CD4-positive, alpha-beta memory T cell (primary cell): ENCODE results near the gene HK2. TPM values are rescaled to one million over a fixed set of nuclear protein-coding genes. Genes with fewer than 3 reads are reported as not detected.

Experiments
- CTCF ChIA-PET: fragments of 350-600 bp; sonication (Branson Sonifier 250); formaldehyde crosslinking; loops from one replicate; lab custom pipeline; 2021; ENCODE audit warnings: inconsistent platforms; ENCODE audit not compliant: partially characterized antibody; lab: Charles Lee
- POLR2A ChIA-PET: fragments of 350-600 bp; sonication (Branson Sonifier 250); formaldehyde crosslinking; loops from one replicate; lab custom pipeline; 2021; ENCODE audit not compliant: partially characterized antibody; lab: Charles Lee
- DNase-seq, 5 donors: peaks; one replicate each; pipeline versions ENCODE4 v3.0.0 to v3.0.0-alpha.2; 2020 to 2022; ENCODE audit warnings: mixed read lengths in 1 of 5
- H3K27ac ChIP-seq: one replicate; pipeline ENCODE4 v1.7.0; 2013; ENCODE audit warnings: low read depth, low read length
- H3K27me3 ChIP-seq: 2 replicates; pipeline ENCODE4 v1.7.0; 2013; ENCODE audit warnings: mild to moderate bottlenecking, low read length, moderate library complexity; ENCODE audit not compliant: insufficient read depth
- H3K36me3 ChIP-seq: 2 replicates; pipeline ENCODE4 v1.7.0; 2013; ENCODE audit warnings: mild to moderate bottlenecking, low read length, moderate library complexity; ENCODE audit not compliant: insufficient read depth
- H3K4me1 ChIP-seq: 2 replicates; pipeline ENCODE4 v1.7.0; 2013; ENCODE audit warnings: mild to moderate bottlenecking, low read length, moderate library complexity; ENCODE audit not compliant: insufficient read depth
- H3K4me3 ChIP-seq, 2 donors: one replicate each; pipeline ENCODE4 v1.7.0; 2013; ENCODE audit warnings: low read length in 2 of 2, mild to moderate bottlenecking in 1 of 2
- H3K9me3 ChIP-seq, 2 donors: one replicate each; pipeline ENCODE4 v1.7.0; 2013; ENCODE audit warnings: low read length in 2 of 2, control low read depth in 1 of 2; ENCODE audit not compliant: control insufficient read depth in 1 of 2
- H3K27ac Mint-ChIP-seq, 7 donors: one replicate each; pipeline ENCODE4 v1.8.0; 2020 to 2021; ENCODE audit warnings: mixed read lengths in 7 of 7, mild to moderate bottlenecking in 6 of 7, inconsistent platforms in 3 of 7, moderate library complexity in 3 of 7
- H3K27me3 Mint-ChIP-seq, 2 donors: one replicate each; pipeline ENCODE4 v1.8.0; 2020 to 2021; ENCODE audit warnings: mixed read lengths in 2 of 2
- H3K36me3 Mint-ChIP-seq, 2 donors: one replicate each; pipeline ENCODE4 v1.8.0; 2020 to 2021; ENCODE audit warnings: mixed read lengths in 2 of 2, inconsistent platforms in 1 of 2, mild to moderate bottlenecking in 1 of 2
- H3K4me1 Mint-ChIP-seq, 4 donors: one replicate each; pipeline ENCODE4 v1.8.0; 2020 to 2021; ENCODE audit warnings: mixed read lengths in 4 of 4, mild to moderate bottlenecking in 1 of 4
- H3K4me3 Mint-ChIP-seq, 8 donors: one replicate each; pipeline ENCODE4 v1.8.0; 2020 to 2021; ENCODE audit warnings: mixed read lengths in 8 of 8, mild to moderate bottlenecking in 7 of 8, moderate library complexity in 6 of 8, inconsistent platforms in 3 of 8
- H3K9me3 Mint-ChIP-seq, 8 donors: one replicate each; pipeline ENCODE4 v1.8.0; 2020 to 2021; ENCODE audit warnings: mixed read lengths in 8 of 8, mild to moderate bottlenecking in 5 of 8, inconsistent platforms in 3 of 8, moderate library complexity in 1 of 8
- intact Hi-C: fragments of 100-400 bp; cut with micrococcal nuclease; formaldehyde crosslinking; loops from one replicate; pipeline ENCODE4 v1.15.1; 2023
- polyA plus RNA-seq, 2 donors: library from polyadenylated mRNA; unstranded; fragments of 300-500 nt; fragmentation: Illumina TruSeq; gene quantifications; one replicate each; pipeline ENCODE4 v1.2.3, GENCODE V29; 2021
- total RNA-seq, 2 experiments: library from RNA; stranded (reverse); gene quantifications; one replicate each; pipeline ENCODE4 v1.2.3, GENCODE V29; 2021

Gene HK2
- total and polyA plus RNA-seq, 4 experiments from 2014 or later = 1.7 to 9.4 (median 6.1) TPM

DNA sequence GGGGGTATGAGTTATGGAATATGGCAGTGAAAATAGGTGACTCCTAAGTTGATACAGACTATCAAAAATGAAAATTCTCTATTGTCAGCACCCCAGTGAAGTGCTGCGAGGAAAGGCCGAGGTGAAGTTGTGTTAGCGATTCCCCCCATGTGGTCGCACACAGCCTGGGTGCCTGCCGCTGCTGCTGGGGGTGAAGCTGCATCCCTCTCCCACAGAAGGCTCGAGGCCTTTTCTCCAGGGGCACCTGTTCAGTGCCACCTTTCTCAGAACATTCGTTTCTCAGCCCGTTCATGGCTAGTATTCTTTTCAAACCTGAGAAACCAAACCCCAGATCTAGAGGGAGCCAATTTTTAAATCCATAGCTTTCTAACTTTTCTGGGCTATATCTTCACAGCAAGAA, 23.8 kb downstream of the HK2 start:
- H3K27me3 ChIP-seq = no peaks in the 10 kb centered on the region
- Mint-ChIP-seq H3K36me3 (peaks cover 13 to 14% of the 10 kb centered on the region in 2 donors), H3K27me3 (no peaks in the 10 kb centered on the region), H3K4me1 (peaks cover 2 to 16% (median 6%) of the 10 kb centered on the region in 4 donors), H3K9me3 (no peaks in the 10 kb centered on the region), H3K4me3 (no peak overlapping the region), H3K27ac (no peak overlapping the region)
- no peak for DNase-seq
- CTCF ChIA-PET = interaction anchor here (1.1 kb wide), 1 partner anchor 17 kb away, joined by 3 read pairs; no protein-coding TSS in a partner anchor
- H3K9me3 ChIP-seq = no peaks in the 10 kb centered on the region
- no peak overlapping the region for H3K27ac ChIP-seq
- POLR2A ChIA-PET = no interaction called here
- H3K4me1 ChIP-seq = no peaks in the 10 kb centered on the region
- no peak overlapping the region for H3K4me3 ChIP-seq
- H3K36me3 ChIP-seq = peaks cover 4% of the 10 kb centered on the region
- intact Hi-C loops = no loop called here

DNA sequence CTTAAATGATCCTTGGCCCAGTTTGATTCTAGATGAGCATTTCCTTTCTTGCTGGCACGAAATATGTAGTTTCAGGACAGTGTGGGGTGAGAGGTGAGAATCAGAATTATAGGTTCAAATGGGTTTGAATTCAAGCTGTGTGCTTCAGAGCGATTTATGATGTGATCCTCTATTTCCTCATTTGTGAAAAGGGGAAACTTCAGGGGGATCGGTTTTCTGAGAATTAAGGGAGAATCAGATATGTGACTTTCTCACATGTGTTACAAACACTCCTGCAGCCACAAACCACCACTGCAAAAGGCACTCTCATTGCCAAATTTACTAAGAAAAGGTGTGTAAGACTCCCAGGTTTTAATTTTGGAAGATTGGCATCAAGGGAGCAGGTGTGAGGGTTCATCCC, 24.4 kb downstream of the HK2 start:
- no peak overlapping the region for H3K27ac Mint-ChIP-seq

DNA sequence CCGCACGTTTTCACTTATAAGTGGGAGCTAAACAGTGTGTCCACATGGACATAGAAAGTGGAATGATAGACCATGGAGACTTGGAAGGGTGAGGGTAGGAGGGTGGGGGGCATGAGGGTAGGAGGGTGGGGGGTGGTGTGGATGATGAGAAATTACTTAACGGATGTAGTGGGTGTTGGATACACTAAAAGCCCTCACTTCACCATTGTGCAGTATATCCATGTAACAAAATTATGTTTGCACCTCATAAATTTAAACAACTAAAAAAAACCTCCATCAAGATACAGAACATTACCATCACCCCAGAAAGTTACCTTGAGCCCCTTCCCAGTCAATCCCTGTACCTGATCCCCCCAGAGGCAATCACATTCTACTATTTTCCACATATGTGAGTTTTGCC, 26.2 kb downstream of the HK2 start:
- Histone ChIP-seq H3K36me3 (no peaks in the 10 kb centered on the region), H3K4me3 (no peak overlapping the region), H3K4me1 (no peaks in the 10 kb centered on the region), H3K27me3 (no peaks in the 10 kb centered on the region), H3K27ac (no peak overlapping the region), H3K9me3 (no peaks in the 10 kb centered on the region)
- Mint-ChIP-seq H3K27ac (no peak overlapping the region), H3K4me3 (no peak overlapping the region), H3K36me3 (peaks cover 10% of the 10 kb centered on the region in 2 donors), H3K9me3 (no peaks in the 10 kb centered on the region), H3K4me1 (peaks cover 0 to 13% (median 3%) of the 10 kb centered on the region in 4 donors), H3K27me3 (no peaks in the 10 kb centered on the region)
- ChIA-PET CTCF (interaction anchor here (1.2 kb wide), 1 partner anchor 23 kb away, joined by 5 read pairs; no protein-coding TSS in a partner anchor), POLR2A (no interaction called here)
- intact Hi-C loops = no loop called here
- DNase-seq = no peak

More for the DNA sequence above, 24.4 kb downstream of the HK2 start:
- Mint-ChIP-seq H3K27me3 (no peaks in the 10 kb centered on the region), H3K36me3 (peaks cover 11 to 13% of the 10 kb centered on the region in 2 donors), H3K9me3 (no peaks in the 10 kb centered on the region), H3K4me1 (peaks cover 2 to 13% (median 4%) of the 10 kb centered on the region in 4 donors), H3K4me3 (no peak overlapping the region)
- no peaks in the 10 kb centered on the region for H3K9me3 ChIP-seq
- no peak overlapping the region for H3K4me3 ChIP-seq
- H3K36me3 ChIP-seq = peaks cover 4% of the 10 kb centered on the region
- CTCF ChIA-PET = interaction anchor here (1.0 to 1.1 kb wide), 2 partner anchors 17 to 143 kb away, joined by 3 read pairs; no protein-coding TSS in a partner anchor
- intact Hi-C loops = no loop called here
- POLR2A ChIA-PET = no interaction called here
- no peak overlapping the region for H3K27ac ChIP-seq
- no peaks in the 10 kb centered on the region for H3K27me3 ChIP-seq
- DNase-seq = no peak
- no peaks in the 10 kb centered on the region for H3K4me1 ChIP-seq

DNA sequence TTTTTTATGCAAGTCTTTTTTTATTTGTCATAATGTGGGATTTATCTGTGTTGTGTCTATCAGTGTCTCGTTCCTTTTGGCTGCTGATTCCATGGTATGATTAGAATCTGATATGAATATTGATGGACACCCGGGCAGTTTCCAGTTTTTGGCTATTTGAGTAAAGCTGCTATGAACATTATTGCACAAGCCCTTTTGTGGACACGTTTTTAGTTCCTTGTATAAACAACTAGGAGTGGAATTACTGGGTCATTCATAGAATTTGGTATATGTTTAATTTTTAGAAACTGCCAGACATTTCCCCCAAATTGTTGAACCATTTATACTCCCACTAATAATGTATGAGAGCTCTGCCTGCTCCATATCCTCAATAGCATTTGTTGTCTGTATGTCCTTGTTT, 26.6 kb downstream of the HK2 start:
- H3K9me3 ChIP-seq = no peaks in the 10 kb centered on the region
- ChIA-PET POLR2A (no interaction called here), CTCF (interaction anchor here (1.2 kb wide), 1 partner anchor 24 kb away, joined by 5 read pairs; no protein-coding TSS in a partner anchor)
- intact Hi-C loops = no loop called here
- H3K4me1 ChIP-seq = no peaks in the 10 kb centered on the region
- no peaks in the 10 kb centered on the region for H3K9me3 Mint-ChIP-seq
- H3K36me3 ChIP-seq = no peaks in the 10 kb centered on the region
- DNase-seq = no peak
- peaks cover 0 to 10% (median 3%) of the 10 kb centered on the region in 4 donors for H3K4me1 Mint-ChIP-seq
- no peak overlapping the region for H3K4me3 Mint-ChIP-seq
- H3K36me3 Mint-ChIP-seq = peaks cover 6 to 7% of the 10 kb centered on the region in 2 donors
- no peaks in the 10 kb centered on the region for H3K27me3 ChIP-seq
- no peak overlapping the region for H3K27ac ChIP-seq
- H3K27me3 Mint-ChIP-seq = no peaks in the 10 kb centered on the region
- peak overlapping the region in 1 of 7 donors; percentile 19 for H3K27ac Mint-ChIP-seq
- no peak overlapping the region for H3K4me3 ChIP-seq

DNA sequence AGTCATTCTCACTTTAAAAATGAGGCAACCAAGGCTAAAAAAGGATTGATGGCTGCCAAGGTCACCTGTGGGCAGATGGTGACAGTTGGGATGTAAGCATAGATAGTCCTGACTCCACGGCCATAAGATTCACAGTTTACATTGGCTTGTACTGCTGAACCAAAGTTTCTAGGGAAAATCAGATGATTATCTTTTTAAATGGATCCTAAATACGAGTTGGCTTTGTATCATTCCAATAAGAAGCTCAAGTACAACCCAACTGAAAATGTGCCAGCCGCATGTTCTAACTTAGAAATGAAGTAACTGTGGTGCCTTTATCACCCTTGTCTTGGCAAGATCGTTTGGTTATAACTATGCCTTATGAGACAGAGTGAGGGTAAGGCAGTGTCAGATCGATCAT, 27.6 kb downstream of the HK2 start:
- H3K9me3 ChIP-seq = no peaks in the 10 kb centered on the region
- Mint-ChIP-seq H3K27ac (no peak overlapping the region), H3K36me3 (peaks cover 3% of the 10 kb centered on the region in 2 donors), H3K4me3 (no peak overlapping the region), H3K27me3 (no peaks in the 10 kb centered on the region), H3K9me3 (no peaks in the 10 kb centered on the region), H3K4me1 (peaks cover 0 to 5% (median 4%) of the 10 kb centered on the region in 4 donors)
- no peak overlapping the region for H3K27ac ChIP-seq
- CTCF ChIA-PET = interaction anchor here (1.2 to 3.1 kb wide), 2 partner anchors 14 to 25 kb away, joined by 3 to 15 read pairs; no protein-coding TSS in a partner anchor
- H3K27me3 ChIP-seq = no peaks in the 10 kb centered on the region
- H3K4me1 ChIP-seq = no peaks in the 10 kb centered on the region
- POLR2A ChIA-PET = no interaction called here
- H3K36me3 ChIP-seq = no peaks in the 10 kb centered on the region
- no peak overlapping the region for H3K4me3 ChIP-seq
- DNase-seq = no peak
- intact Hi-C loops = no loop called here

DNA sequence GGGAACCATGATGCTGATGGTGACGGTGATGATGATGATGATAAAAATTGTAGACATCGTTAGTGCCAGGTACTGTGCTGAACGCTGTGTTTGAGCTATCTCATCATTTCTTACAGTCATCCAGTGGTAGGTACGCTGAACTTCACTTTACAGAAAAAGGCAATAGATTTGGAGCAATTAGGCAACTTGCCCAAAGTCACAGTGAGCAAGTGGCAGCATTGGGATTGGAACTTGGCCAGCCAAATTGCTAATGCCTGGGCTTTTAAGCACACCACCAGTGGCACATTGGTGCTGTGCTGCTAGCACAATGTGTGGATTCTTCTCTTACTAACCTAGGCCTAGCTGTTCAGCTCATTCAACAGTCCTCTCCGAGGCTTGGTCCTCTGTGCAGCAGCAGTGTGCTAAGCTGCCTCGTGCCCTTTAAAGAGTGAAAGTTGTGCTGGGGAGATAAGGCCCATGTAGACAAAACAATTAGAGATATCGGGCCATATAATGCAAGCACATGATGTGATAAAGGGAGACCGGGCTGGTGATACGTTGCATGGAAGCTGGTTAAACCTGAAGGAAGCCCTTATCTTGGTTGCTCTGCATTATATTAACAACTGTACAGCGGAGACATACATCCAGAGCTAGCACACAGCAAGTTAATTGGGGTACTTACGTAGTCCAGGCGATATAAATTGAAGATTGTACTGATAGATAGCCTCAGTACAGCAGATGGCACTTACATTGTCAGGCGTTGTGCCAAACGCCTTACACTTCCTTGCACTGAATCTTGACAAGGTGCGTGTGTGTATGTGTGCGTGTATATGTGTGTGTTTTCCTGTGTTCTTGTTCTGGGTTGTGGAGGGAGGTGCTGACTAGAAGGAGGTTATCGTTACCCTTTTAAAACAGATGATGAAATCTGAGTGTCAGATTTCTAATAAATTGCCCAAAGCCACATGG, 28.4 kb downstream of the HK2 start:
- no peaks in the 10 kb centered on the region for H3K27me3 Mint-ChIP-seq
- Histone ChIP-seq H3K36me3 (no peaks in the 10 kb centered on the region), H3K27me3 (no peaks in the 10 kb centered on the region), H3K27ac (no peak overlapping the region), H3K9me3 (no peaks in the 10 kb centered on the region), H3K4me1 (no peaks in the 10 kb centered on the region), H3K4me3 (no peak overlapping the region)
- intact Hi-C loops = no loop called here
- POLR2A ChIA-PET = interaction anchor here (2.2 kb wide), 1 partner anchor 13 kb away, joined by 6 read pairs; no protein-coding TSS in a partner anchor
- H3K27ac Mint-ChIP-seq = peak overlapping the region in 1 of 7 donors; percentile 22
- H3K4me1 Mint-ChIP-seq = peaks cover 0 to 7% (median 5%) of the 10 kb centered on the region in 4 donors
- no peaks in the 10 kb centered on the region for H3K36me3 Mint-ChIP-seq
- CTCF ChIA-PET = interaction anchor here (0.5 to 3.1 kb wide), 6 partner anchors 8 to 1991 kb away, joined by 3 to 15 read pairs (median 3); no protein-coding TSS in a partner anchor
- H3K4me3 Mint-ChIP-seq = no peak overlapping the region
- DNase-seq = no peak
- no peaks in the 10 kb centered on the region for H3K9me3 Mint-ChIP-seq

DNA sequence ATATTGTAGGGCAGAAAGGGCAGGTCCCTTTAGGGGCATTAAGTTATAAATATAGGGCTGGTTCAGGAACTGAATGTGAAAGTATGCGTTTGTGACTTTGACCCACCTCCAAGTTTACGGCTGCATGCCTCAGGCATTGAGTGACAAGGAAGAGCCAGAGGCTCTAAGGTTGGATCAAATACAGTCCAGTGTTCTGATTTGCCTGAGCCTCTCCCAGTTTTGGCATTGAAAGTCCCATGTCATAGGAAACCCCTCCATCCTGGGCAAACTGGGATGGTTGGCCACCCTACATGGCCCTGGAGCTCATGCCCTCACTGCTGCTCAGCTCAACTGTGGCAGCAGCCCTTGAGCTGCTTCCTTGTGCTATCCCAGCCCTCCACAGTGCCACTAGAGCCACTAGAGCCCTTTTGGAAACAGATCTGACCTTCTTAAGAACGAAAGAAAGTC, 29.9 kb downstream of the HK2 start:
- ChIA-PET CTCF (interaction anchor here (1.4 to 3.1 kb wide), 2 partner anchors 12 to 27 kb away, joined by 6 to 15 read pairs; no protein-coding TSS in a partner anchor), POLR2A (interaction anchor here (0.6 to 2.2 kb wide), 2 partner anchors 11 to 14 kb away, joined by 3 to 6 read pairs; no protein-coding TSS in a partner anchor)
- Histone ChIP-seq H3K4me3 (no peak overlapping the region), H3K4me1 (no peaks in the 10 kb centered on the region), H3K9me3 (no peaks in the 10 kb centered on the region), H3K36me3 (no peaks in the 10 kb centered on the region), H3K27me3 (no peaks in the 10 kb centered on the region), H3K27ac (no peak overlapping the region)
- no peaks in the 10 kb centered on the region for H3K27me3 Mint-ChIP-seq
- intact Hi-C loops = no loop called here
- DNase-seq = no peak
- no peaks in the 10 kb centered on the region for H3K9me3 Mint-ChIP-seq
- H3K4me3 Mint-ChIP-seq = no peak overlapping the region
- peaks cover 4 to 11% (median 6%) of the 10 kb centered on the region in 4 donors for H3K4me1 Mint-ChIP-seq
- peaks cover 5 to 6% of the 10 kb centered on the region in 2 donors for H3K36me3 Mint-ChIP-seq
- H3K27ac Mint-ChIP-seq = peak overlapping the region in 1 of 7 donors; percentile 48
